Ramos (cell line): Measurements from ENCODE around the gene DLX3.

Source experiments
- in situ Hi-C: fragments of 300-500 bp; cut with MboI; formaldehyde crosslinking; loops from one replicate; pipeline ENCODE4 v1.14.3; 2022; ENCODE audit warnings: low sequenced_read_pairs; ENCODE audit not compliant: unreplicated experiment

Gene DLX3

DNA sequence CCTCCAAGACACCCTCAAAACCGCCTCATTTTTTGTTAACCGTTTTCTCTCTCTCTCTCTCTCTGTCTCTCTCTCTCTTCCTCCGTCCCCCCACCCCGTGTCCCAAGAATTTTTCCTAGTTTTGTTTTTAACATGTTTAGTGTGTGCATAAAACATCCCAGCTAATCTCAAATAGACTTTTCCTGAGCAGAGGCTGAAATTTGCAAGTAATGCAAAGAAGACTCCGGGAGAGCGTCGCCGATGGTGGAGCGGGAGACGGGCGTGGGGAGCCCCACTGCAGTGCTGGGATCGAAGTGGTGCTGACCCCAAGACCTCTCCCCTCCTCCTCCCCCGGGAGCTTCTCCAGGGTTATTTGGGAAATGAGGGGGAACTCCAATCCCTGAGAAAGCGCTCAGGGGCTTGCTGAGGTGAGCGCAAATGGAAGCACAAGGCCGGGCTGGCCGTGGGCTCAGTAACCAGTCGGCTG lies 30.7 kb downstream of the DLX3 start:
- in situ Hi-C loops, result no loop called here

DNA sequence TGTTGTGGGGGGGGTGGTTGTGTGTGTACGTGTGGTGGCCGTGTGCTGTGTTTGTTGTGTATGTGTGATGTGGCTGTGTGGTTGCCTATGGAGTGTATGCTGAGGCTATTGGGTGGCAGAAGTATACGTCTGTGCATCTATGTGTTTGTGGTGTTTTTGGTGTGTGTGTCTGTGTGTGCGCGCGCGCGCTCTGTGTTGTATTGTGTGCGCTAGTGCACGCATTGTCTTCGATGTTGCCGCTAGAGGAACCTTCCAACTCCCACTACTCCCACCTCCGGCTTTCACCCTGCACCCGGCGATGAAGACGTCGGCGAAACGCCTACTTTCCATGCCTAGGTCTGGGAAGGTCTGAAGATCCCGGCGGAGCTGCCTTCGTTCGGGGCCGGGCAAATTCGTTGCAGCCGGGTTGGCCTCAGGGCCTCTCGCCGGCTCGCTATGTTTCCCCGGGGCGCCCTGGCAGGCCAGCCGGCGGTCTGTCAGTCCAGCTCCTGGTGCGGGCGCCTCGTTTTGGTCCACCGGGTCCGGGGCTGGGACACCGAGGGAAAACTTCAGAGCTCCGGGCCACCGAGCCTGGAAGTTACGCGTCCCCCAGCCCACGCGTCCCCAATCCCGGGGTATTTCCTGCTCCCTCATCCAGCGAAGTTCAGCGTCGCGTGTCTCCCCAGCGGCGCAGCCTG lies 31.3 kb downstream of the DLX3 start:
- in situ Hi-C loops, result no loop called here

DNA sequence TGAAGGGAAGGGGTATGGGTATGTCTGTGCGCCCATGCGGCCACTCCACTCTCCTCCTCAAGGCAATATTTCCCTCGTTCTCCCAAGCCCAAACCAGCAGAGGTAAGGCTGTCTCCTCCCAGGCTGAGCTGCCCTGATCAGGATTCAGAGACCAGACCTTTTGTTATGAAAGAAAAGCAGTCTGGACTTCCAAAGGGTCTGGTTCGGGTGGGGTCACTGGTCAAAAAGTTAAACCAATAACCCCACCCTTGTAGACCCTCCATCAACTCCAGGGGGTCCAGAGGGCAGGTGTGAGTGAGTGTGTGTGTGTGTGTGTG lies 31.8 kb downstream of the DLX3 start:
- in situ Hi-C loops, result no loop called here

DNA sequence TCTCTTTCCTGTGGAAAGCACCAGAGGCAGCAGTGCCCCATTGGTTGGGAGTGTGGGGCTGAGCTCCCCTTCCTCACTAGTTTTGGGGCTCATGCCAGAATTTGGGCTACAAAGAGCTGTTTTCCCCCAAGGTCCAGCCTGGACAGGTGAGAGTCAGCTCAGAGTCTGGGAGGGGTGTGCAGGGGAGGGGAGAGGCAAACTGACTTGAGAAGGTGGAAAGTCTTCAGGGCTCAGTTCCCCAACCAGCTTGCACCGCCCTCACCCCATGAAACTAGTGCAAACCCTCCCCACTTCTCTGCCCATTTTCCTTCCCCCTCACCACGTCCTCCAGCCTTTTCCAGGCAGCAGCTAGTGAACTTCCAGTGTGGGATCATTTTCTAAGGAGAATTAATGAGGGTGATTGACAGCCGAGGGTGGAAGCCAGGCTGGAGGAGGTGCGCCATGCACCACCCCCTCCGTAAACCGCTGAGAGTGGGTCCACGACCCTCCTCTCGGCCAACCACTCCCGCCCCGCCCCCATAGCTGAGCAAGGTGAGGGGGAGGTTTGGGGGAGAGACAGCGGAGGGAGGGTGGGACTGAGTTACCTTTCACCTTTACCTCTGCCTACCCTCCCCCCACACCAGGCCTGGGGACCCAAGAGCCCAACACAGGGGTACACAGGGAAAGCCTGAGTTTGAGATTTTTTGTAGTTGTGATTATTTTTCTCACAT lies 32.3 kb downstream of the DLX3 start:
- in situ Hi-C loops, result no loop called here

DNA sequence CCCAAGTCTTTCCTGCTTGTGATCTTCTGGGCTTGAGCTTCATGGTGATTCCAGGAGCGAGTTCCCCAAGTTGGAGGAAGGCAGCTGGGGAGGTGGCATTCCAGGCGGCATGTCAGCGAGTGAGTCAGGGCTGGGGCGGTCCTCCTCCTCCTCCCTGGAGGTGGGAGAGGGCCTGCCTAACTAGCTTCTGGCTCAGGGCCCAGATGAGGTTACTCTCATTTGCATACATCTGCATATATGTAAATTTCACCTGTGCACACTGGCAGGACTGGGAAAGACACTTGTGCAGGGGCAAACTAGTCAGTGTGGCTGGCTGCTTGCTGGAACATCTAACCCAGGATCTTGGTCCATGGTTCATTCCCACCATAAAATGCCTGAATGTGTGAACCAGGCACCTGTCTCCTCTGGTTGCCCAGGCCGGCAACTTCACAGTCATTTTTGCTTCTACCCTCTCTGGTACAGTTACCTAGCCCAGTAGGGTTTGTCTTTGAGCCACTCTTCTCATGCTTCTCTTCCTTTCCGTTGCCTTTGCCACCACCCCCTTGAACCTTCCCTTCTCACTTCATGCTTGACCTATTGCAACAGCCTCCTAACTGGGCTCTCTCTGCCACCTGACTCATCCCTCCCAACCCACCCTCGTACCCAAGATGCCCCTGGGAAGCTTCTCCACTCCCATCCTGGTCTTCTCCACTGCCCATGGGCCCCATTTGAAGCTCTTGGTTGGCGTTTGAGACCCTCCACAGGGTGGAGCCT lies 35.7 kb downstream of the DLX3 start:
- in situ Hi-C loops, result no loop called here

DNA sequence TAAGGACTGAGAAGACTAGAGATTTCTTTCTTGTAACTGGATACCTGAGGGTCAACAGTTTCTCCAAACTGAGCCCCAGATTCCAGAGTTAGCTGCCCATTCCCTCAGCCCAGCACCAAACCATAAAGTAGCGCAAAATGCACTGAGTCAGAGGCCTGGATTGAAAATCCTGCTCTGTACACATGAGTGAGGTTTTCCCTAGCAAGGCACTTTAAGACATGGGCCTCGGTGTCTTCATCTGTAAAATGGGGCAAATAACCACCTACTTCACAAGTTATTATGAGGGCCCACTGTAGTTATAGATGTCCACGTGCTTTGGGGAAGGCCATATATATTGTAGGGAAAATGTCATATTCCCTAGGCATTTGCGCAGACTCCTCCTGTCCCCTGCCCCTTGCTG lies 36.3 kb downstream of the DLX3 start:
- in situ Hi-C loops, result no loop called here

DNA sequence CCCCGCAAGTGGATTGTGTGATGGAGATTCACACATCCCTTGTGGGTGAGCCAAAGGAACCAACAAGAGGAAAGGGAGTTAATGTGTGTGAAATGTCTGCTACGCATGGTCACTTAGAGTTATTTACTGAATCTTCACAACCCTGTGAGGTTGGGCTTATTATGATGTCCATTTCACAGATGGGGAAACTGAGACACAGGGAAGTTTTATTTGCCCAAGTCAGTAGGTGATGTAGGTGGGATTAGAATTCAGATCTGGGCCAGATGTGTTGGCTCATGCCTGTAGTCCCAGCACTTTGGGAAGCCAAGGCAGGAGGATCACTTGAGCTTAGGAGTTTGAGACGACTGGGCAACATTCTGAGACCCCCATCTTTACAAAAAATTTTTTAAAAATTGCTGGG lies 37.7 kb downstream of the DLX3 start:
- in situ Hi-C loops, result no loop called here

DNA sequence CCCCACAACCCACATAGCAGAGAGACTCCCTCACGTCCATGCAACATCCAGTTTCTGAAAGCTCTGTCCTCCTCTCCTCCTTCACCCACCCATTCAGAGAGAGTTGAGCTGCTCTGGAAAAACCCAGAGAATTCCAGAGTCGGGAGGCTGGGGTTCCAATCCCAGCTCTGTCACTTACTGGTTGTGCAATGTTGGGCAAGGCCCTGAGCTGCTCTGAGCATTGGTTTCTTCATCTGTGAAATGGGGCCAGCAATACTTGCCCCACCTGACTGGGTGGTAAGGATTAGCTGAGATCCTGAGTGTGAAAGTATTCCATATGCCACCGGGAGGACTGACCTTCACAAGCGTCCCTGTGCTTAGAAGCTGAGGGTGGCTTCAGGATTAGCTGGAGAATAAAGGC lies 38.2 kb downstream of the DLX3 start:
- in situ Hi-C loops, result no loop called here

DNA sequence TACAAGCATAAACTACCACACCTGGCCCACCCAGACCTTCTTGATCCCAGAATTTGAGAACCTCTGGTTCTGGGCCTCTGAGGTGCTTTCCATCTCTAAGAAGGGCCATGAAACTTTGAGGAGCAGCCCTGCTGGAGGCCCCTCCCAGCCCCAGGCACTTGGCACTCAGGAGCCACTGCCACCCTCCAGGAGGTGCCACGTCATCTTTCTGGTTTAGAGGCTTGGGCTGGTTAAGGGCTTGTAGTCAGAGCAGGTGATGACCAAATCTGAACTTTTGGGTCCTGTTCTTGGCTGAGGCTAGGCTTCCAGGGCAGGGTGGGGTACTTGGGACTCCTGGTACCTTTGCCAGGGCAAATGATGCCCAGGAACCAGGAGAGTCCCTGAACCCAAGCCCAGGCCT lies 39.9 kb downstream of the DLX3 start:
- in situ Hi-C loops, result no loop called here

DNA sequence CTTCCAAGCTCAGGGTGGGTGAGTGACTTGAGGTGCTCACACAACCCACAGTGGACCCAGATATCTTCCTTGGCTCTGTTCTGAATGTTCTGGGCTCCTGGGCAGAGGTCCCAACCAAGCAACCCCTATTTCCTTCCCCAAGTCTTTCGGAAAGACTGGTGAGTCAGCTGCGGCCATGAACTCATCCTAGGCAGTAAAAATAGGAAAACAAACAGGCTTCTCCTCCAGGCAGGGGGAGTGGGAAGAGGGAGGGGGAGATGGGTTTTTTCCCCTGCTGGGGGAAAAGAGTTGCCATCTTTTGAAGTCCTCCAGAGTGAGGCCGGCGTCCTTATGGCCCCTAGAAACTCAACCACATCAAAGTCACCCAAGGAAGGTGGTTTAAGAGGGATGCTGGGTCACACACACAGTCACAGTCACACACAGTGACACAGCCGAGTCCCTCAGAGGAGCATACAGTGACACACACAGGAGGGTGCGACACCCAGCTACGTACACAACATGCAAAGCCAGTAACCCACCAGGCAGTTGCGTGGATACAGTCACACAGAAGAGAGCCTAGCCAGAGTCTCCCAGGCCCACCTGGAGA lies 42.0 kb downstream of the DLX3 start:
- in situ Hi-C loops, result no loop called here

DNA sequence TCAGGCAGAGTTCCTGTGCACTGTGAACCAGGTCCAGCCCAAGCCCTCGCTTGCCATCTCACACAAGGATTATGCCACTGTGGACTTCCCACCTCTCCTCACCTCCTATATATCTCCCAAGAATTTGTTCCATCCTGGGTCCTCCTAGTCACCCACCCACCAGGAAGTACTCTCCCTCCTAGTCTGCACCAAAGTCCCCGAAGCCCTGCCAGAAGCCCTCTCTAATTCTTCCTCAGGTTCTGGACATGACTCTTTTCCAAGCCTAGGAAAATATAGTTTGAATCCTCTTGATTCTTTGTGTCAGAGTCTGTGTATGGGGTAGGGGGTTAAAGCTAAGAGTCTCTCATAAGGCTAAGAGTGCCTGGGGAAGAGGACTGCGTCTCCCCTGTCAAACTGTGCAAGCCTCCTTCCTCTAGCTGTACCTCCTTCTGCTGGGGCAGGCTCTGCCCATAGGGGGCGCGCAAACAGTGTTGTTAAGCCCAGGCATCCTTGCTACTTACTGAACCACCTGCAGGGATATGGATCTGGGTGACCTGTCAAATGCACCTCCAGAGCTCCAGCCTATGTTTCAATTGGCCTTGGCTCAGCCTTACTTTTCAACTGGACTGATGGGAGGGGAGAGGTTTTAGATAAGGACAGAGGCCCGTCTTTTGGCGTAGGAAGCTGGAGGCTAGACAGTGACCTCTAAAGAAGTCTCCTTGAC lies 42.7 kb downstream of the DLX3 start:
- in situ Hi-C loops, result no loop called here

DNA sequence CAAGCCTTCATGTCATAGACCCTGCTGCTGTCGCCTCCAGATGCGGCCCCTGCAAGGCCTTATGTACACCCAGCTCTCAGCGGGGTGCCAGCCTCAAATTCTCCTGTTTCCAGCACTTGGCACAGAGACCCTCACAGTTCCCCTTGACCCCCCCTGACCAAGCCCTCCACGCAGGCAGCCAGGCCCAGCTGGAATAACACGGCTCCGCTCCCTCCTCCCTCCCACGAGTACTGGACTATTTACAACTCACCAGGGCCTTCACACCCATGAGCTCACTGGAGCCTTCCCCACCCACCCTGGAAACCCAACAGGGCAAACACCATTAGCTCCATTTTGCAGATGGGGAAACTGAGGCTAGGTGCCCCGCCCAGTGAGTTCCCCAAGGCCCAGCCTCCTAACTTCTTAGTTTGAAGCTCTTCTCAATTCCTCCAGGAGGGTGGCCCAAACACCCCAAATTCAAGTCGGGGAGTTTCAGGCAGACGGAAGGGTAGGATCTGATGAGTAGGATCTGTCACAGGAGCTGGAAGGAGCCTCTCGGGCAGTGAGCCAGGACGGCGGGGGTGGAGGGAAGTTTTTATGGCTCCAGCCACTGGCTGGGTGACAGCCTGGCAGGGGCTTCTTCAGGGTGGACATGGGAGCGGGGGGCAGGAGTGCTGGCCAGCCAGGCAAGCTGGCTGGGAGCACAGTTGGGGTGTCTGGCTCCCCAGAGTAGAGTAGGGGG lies 43.5 kb downstream of the DLX3 start:
- in situ Hi-C loops, result no loop called here

DNA sequence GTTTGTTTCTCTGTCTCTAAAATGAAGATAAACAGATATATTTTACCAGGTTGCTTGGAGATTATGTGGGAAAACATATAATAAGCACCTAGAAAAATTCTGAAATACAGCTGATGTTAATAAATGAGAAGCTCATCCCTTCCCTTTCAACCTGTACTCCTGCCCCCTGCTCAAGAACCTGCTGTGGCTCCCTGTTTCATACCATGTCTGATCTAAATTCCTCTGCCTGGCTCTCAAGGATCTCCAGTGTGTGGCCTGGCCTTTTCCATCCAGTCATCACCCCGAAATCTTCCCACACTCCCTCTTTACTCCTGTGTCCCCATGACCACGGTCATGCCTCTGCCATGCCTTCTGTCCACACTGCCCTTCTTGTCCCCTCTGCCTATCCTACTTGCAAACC lies 45.4 kb downstream of the DLX3 start:
- in situ Hi-C loops, result no loop called here

DNA sequence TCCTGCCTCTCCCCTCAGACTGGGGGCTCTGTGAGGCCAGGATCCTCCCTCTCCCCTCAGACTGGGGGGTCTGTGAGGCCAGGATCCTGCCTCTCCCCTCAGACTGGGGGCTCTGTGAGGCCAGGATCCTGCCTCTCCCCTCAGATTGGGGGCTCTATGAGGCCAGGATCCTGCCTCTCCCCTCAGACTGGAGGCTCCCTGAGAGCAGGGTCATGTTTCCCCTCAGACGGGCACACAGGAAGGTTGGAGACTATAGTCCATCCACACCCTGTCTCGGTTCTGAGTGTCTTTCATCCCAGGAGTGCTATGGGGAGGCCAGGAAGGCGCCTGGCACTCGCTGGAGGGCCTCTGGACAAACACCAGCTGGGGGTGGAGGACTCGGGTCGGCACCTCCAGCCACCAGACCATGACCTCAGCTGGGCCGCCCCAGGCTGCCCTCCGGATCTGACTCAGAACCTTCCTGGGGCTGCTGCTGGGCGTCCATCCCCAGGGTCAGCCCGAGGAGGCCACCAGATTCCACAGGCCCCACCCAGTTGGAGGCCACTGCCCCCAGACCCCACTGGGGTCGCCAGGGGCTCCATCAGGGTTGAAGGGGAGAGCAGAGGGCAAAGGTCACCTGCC lies 48.0 kb downstream of the DLX3 start:
- in situ Hi-C loops, result no loop called here

DNA sequence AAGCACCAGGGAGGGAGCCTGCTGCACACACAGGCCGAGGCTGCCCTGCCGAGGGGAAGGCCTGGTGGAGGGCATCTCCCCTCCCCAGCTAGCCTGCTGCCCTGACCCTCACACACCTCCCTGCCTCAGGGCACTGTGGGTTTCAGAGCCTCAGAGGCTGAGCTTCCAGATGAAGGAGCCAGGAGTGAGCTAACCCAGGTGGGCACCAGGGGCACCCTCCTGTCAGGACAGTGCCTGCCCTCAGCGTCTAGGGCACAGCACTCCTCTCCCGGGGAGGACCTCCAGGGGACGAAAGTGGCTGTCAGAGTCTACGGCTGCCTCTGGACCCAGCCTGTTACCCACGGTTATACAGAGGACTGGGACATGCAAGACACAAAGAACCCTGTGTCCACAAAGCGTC lies 48.8 kb downstream of the DLX3 start:
- in situ Hi-C loops, result no loop called here

DNA sequence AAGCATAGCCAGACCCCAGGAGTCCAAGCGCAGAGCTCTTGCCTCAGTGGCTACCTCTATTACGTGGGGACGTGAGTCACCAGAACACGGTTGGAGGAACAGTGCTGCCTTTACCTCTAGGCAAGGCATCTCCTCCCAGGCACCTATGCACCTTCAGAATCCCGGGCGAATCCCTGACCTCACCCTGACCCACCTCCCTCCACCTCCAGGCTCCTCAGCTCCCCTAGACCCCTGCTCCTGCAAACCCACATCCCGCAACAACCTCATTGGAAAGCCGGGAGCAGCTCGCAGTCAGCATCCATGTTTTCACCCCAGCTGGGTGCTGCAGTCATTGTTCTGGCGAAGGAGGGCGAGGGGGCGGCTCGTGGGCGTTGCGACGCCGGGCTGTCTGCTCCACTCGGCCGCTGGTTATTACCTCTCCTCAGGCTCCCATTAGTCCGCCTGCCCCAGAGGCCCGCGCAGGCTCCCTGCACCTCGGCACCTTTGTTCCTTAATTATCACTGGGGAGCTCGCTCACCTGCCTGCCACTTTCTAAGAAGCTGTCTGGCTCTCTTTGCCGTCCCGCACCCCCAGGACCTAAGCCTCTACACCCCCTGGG lies 50.7 kb downstream of the DLX3 start:
- in situ Hi-C loops, result no loop called here

DNA sequence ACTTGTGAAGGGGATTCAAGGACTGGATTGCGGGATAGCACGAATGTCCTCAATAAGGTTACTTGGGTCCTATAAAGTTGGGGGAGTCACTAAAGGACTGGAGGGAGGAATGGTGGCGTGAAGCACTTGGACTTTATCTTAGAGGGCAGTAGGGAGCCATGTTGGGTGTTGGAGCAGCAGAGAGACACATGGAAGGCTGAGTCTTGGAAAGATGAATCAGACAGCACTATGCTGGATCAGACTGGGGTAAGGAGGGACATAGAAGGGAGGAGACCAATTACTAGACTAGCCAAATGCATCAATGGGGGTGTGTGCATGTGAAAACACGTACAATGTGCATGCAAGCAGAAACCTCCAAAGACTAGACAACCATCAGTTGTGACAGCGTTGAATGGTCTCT lies 52.1 kb downstream of the DLX3 start:
- in situ Hi-C loops, result no loop called here

DNA sequence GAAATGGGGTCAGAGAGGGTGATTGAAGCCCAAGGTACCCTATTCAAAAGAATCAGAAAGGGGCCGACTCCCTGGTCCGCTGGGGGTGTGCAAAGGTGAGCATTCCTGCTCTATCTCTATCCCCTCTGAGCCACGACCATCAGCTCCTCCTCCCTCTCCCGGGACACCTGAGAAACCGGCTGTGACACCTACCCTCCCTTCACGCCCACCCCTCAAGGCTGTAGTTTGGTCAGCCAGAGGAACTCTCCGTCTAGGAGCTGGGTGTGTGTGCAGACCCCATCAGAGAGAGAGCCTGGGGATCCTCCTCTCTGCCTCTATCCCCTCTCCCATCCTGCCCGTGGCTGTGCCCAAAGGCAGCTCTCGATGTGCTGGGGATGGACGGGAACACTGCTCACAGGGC lies 53.6 kb downstream of the DLX3 start:
- in situ Hi-C loops, result no loop called here
